ENCODE results near the gene NRL. TPM values are rescaled to one million over a fixed set of nuclear protein-coding genes. Genes with fewer than 3 reads are reported as not detected.
"Not testable (repeated sequence)": the region's sequence is repeated elsewhere in the genome, so short reads cannot be mapped to it uniquely, and the experiment has no call there.

Gene NRL
- total RNA-seq, 2 donors from 2014 or later: 2.9 to 4.8 TPM

DNA sequence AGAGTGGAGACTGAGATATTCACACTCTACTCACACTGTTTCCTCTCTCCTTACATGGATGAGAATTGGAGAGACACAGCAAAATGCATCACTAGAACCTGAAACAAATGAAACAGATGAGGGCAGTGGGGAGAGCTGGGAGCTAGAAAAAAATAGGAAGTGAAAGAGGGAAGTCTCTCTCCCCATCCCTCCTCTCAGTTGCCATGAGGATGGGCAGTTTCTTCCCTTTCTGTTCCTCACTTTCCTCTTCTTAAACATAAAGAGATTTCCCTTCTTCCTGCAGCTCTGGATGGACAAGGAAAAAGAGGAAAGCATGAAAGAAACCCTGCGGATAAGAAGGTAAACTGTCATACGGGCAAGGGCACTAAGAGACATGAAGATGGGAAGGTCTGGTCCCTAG is 65.7 kb downstream of the NRL start:
- ATAC-seq; H3K9me3 Mint-ChIP-seq; H3K36me3 Mint-ChIP-seq; H3K27ac Mint-ChIP-seq; DNase-seq (ENCODE audit: low spot score in 2 of 2): not testable (repeated sequence)

DNA sequence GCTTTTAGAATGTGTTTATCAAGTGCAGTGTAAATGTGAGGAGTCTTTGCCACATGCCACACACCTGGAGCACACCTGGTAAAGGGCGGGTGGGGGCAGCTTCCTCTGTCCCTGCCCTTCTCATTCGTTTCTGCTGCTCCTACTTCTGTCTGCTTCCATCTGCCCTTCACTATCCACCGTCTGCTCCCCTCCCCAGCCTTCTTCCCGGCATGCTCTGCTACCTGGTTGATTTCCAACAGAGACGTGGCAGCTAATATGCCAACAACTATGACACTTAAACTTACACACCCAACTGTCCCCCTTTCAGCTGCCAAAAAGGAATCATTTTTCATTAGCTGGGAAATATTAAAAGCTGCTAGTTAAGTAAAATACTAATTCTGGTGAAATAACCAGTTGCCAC is 72.0 kb downstream of the NRL start:
- ATAC-seq: no peak
- no peak overlapping the region for H3K27ac Mint-ChIP-seq
- DNase-seq (ENCODE audit: low spot score in 2 of 2): no peak
- H3K9me3 Mint-ChIP-seq: no peaks in the 10 kb centered on the region
- no peaks in the 10 kb centered on the region for H3K36me3 Mint-ChIP-seq

DNA sequence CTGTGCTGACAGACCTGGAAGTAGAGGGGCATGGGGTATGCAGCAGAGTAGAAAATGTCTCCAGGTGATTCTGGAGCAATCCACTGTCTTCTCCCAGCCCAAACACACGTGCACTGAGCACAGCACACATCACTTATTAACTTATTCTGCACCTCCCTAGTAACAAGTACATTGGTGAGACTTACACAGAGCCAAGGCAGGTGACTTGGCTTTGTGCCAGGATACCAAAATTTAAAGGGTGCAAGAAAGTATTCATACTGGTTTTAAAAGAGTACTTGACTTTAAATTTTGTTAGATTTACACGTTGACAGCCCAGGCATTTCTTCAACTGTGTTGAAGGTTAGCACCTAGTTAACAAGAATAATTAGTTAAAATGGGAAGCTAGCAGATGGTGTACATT is 74.1 kb downstream of the NRL start:
- DNase-seq (ENCODE audit: low spot score in 2 of 2): no peak
- Mint-ChIP-seq H3K27ac (no peak overlapping the region), H3K9me3 (no peaks in the 10 kb centered on the region), H3K36me3 (no peaks in the 10 kb centered on the region)
- no peak for ATAC-seq

DNA sequence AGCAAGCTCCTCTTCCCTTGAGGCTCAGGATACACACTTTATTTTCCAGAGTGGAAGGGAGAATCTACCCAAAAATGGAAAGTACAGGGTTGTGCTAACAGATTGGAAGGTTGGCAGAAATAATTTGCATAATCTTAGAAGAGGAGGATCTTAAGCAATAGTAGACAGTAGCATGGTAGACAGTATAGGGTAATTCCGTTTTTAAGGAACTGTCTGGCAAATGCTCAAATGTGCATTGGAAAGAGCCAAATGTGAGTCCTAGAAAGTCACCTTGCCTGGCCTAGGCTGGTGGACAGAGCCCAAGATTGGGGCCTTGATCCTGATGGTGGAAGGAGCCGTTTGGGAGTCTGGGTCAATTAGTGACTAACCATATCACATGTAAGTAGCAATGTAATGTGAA is 76.1 kb downstream of the NRL start:
- H3K27ac Mint-ChIP-seq: peak overlapping the region in 1 of 2 donors; percentile 62
- no peak for ATAC-seq
- no peaks in the 10 kb centered on the region for H3K36me3 Mint-ChIP-seq
- no peak for DNase-seq (ENCODE audit: low spot score in 2 of 2)
- H3K9me3 Mint-ChIP-seq: no peaks in the 10 kb centered on the region

DNA sequence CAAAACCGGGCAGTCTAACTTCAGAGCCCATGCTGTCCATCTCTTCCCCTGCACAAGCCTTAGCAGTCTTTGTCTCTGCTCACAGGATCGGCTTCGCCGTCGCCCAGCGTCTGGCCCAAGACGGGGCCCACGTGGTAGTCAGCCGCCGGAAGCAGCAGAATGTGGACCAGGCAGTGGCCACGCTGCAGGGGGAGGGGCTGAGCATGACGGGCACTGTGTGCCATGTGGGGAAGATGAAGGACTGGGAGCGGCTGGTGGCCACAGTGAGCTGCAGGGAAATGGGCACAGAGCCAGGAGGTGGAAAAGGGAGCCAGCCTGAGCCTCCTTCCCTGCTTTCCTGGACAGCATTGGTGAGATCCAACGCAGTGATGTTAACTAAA is 77.1 kb downstream of the NRL start:
- ATAC-seq: no peak
- peaks cover 0 to under 1% of the 10 kb centered on the region in 2 donors for H3K9me3 Mint-ChIP-seq
- no peaks in the 10 kb centered on the region for H3K36me3 Mint-ChIP-seq
- DNase-seq (ENCODE audit: low spot score in 2 of 2): no peak
- H3K27ac Mint-ChIP-seq: no peak overlapping the region

DNA sequence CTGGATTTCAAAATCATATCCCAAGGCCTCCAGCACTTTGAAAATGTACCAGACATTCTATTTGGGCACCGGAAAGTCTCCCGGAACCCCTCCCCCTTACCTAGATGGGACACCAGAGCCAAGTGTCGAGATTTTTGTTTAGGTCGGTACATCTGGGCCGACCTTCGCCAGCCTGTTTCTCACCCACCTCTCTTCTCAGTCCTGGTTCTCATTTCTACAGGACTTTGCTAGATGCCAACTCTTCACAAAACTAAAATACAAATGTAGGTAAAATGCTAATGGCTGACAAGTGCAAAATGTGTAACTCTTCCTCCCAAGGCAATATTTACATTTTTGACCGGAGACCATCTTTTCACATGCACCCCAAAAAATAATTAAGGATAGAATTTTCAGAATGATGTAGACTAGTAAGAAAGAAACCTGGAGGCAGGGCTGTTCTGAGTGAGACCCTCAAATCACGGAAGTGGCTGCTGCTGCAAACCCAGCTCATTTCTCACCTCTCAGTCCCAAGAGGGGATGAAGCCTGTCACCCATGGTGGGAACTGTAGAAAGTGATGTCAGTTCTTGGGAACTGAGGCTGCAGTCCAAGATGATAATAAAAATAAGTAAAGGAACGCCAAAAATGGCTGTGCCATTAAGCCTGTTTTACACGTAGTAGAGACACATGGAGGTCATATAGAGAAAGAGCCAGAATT is 77.6 kb downstream of the NRL start:
- not testable (repeated sequence) for H3K9me3 Mint-ChIP-seq; H3K36me3 Mint-ChIP-seq; DNase-seq (ENCODE audit: low spot score in 2 of 2)
- H3K27ac Mint-ChIP-seq: peak overlapping the region; percentile 89 to 92
- peak in 1 of 2 donors; percentile 3 for ATAC-seq

DNA sequence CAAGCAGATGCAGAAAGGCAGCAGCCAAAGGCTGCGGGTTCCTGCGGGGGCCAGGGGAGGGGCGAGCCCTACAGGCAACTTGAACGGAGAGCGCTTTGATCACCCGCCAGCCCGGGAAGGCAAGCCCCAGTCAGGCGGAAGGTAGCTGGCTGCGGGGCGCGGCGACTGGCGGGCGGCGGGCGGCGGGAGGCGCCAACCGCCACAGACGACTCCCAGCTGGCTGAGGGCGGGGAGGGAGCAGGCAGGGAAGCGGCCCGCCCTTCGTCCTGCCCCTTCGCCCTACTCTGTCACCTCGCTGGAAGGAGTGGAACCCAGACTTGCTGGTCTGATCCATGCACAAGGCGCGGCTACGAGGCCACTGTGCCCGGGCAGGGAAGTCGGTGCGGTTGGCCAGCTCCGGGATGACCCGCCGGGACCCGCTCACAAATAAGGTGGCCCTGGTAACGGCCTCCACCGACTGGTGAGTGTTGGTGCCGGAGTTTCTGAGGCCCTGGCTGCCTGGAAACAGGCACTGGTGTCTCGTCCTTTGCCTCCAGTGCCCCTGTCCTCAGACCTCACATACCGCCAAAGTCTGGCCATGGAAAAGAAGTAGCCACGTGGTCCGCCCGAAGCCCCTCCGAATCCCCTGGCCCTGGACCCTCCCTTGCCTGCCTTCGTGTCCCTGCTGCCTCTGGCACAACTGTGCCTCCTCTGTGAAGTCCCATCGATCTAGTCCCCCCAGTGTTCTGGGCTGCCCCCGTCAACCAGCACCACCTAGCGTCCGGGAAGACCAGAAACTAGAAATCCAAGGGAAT is 78.4 kb downstream of the NRL start:
- DNase-seq (ENCODE audit: low spot score in 2 of 2): peak; percentile 70 to 79
- Mint-ChIP-seq H3K36me3 (peaks cover under 1 to 2% of the 10 kb centered on the region in 2 donors), H3K9me3 (peaks cover 3 to 9% of the 10 kb centered on the region in 2 donors), H3K27ac (peak overlapping the region; percentile 89 to 92)
- peak; percentile 91 to 92 for ATAC-seq

DNA sequence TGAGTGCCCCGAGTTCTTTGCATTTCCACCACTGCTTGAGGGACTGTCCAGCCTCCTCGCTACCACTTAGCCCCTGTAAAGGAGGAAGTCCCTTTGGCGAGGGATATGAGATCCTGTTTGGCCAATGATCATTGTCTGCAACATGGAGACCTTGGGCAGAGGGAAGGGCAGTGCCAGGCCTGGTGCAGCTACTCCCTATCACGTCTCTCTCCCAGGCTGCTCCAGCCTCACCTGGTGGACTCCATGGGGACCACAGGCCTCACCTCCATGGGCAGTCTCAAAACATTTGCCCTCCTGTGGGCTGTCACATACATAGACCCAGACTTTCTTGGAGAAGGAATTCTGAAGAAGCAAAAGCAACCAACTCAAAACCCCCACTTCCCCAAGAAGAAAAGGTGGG is 79.0 kb downstream of the NRL start:
- Mint-ChIP-seq H3K9me3 (peaks cover 6 to 15% of the 10 kb centered on the region in 2 donors), H3K27ac (peak overlapping the region; percentile 74 to 89)
- not testable (repeated sequence) for H3K36me3 Mint-ChIP-seq; DNase-seq (ENCODE audit: low spot score in 2 of 2)
- ATAC-seq: peak; percentile 26 to 27

DNA sequence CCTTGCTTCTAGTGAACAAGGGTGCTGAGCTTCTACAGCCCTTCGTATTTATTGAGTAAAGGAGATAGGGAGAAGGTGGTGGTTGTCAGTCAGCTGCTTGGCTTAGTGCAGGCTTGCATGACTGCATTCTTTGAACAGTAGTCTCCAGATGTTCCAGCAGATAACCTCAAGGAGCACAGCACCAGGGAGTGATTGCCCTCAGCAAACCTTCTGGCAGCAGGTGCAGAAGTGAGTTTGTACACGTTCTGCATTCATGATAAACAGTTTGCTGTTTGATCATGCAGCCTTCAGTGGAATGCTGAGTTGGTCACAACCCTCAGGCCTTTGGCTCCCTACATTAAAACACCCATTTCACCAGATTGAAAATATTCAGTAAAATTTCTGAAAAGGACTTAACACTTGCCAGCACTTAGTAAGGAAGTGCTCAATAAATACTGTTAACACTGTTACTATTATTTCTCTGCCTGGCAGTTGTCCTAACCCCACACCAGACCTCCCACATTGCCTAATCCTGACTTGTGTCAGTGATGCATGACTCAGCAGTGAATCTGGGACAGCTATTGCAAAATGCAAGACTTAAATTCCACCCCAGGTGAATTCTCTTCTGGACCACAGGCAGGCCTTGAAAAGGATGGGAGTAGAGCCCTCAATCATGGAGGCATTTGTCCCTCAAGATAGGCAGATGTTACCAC is 81.9 kb downstream of the NRL start:
- Mint-ChIP-seq H3K9me3 (peaks cover 6 to 19% of the 10 kb centered on the region in 2 donors), H3K27ac (no peak overlapping the region), H3K36me3 (peaks cover 5 to 10% of the 10 kb centered on the region in 2 donors)
- ATAC-seq (no peak), DNase-seq (ENCODE audit: low spot score in 2 of 2) (no peak)

DNA sequence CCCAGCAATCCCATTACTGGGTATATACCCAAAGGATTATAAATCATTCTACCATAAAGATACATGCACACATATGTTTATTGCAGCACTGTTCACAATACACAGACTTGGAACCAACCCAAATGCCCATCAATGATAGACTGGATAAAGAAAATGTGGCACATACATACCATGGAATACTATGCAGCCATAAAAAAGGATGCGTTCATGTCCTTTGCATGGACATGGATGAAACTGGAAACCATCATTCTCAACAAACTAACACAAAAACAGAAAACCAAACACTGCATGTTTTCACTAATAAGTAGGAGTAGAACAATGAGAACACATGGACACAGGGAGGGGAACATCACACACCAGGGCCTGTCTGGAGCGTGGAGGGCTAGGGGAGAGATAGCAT is 83.4 kb downstream of the NRL start:
- Mint-ChIP-seq H3K36me3 (peaks cover 10% of the 10 kb centered on the region in 2 donors), H3K9me3 (peaks cover 10 to 19% of the 10 kb centered on the region in 2 donors)
- DNase-seq (ENCODE audit: low spot score in 2 of 2); ATAC-seq; H3K27ac Mint-ChIP-seq: not testable (repeated sequence)

DNA sequence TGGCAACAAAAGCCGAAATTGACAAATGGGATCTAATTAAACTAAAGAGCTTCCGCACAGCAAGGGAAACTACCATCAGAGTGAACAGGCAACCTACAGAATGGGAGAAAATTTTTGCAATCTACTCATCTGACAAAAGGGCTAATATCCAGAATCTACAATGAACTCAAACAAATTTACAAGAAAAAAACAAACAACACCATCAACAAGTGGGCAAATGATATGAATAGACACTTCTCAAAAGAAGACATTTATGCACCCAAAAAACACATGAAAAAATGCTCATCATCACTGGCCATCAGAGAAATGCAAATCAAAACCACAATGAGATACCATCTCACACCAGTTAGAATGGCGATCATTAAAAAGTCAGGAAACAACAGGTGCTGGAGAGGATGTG is 85.1 kb downstream of the NRL start:
- not testable (repeated sequence) for ATAC-seq; H3K27ac Mint-ChIP-seq; DNase-seq (ENCODE audit: low spot score in 2 of 2)
- Mint-ChIP-seq H3K9me3 (peaks cover 10 to 19% of the 10 kb centered on the region in 2 donors), H3K36me3 (peaks cover 10% of the 10 kb centered on the region in 2 donors)

Other genes starting within 250 kb of the NRL start
- 10 to 100 TPM; 14.8 to 17.6 TPM for gene DHRS4, start 161.2 kb downstream of the NRL start, total RNA-seq
- gene DHRS4L2, start 126.0 kb downstream of the NRL start, total RNA-seq: 10 to 100 TPM; 13.5 to 22.1 TPM
- gene CARMIL3, start 62.9 kb downstream of the NRL start, total RNA-seq: 1 to 10 TPM; 2.1 to 6.7 TPM
- gene CPNE6, start 43.4 kb downstream of the NRL start, total RNA-seq: under 1 TPM in 1 of 2 donors, not detected in 1; 0.14 TPM
- gene PCK2, start 20.6 kb downstream of the NRL start, total RNA-seq: 10 to 100 TPM; 40.9 to 89.2 TPM
- 100 to 1,000 TPM in 1 of 2 donors, 10 to 100 TPM in 1; 66.7 to 146 TPM for gene DCAF11, start 172 bp downstream of the NRL start, total RNA-seq
- 1 to 10 TPM in 1 of 2 donors, under 1 TPM in 1; 0.49 to 2.2 TPM for gene FITM1, start 15.7 kb upstream of the NRL start, total RNA-seq
- 100 to 1,000 TPM; 355 to 401 TPM for gene PSME1, start 21.2 kb upstream of the NRL start, total RNA-seq
- 10 to 100 TPM; 36.8 to 64.2 TPM for gene EMC9, start 26.6 kb upstream of the NRL start, total RNA-seq
- gene PSME2, start 31.7 kb upstream of the NRL start, total RNA-seq: 100 to 1,000 TPM; 452 to 507 TPM
- 10 to 100 TPM; 81.5 to 90.7 TPM for gene RNF31, start 32.5 kb upstream of the NRL start, total RNA-seq
- 100 to 1,000 TPM; 183 to 227 TPM for gene IRF9, start 46.3 kb upstream of the NRL start, total RNA-seq
- gene REC8, start 57.1 kb upstream of the NRL start, total RNA-seq: 10 to 100 TPM; 36.4 to 48.7 TPM
- gene IPO4, start 73.9 kb upstream of the NRL start, total RNA-seq: 10 to 100 TPM; 37.5 to 67.6 TPM
- 10 to 100 TPM; 24.6 to 29.3 TPM for gene TM9SF1, start 80.5 kb upstream of the NRL start, total RNA-seq
- under 1 TPM; 0.27 to 0.41 TPM for gene TSSK4, start 90.7 kb upstream of the NRL start, total RNA-seq
- 10 to 100 TPM; 69.2 to 74.2 TPM for gene CHMP4A, start 98.5 kb upstream of the NRL start, total RNA-seq
- 1 to 10 TPM; 5.5 to 7.4 TPM for gene MDP1, start 101.1 kb upstream of the NRL start, total RNA-seq
- gene NEDD8, start 117.4 kb upstream of the NRL start, total RNA-seq: 100 to 1,000 TPM; 172 to 210 TPM
- 100 to 1,000 TPM in 1 of 2 donors, 10 to 100 TPM in 1; 62.6 to 106 TPM for gene GMPR2, start 118.0 kb upstream of the NRL start, total RNA-seq
- 100 to 1,000 TPM in 1 of 2 donors, 10 to 100 TPM in 1; 80.0 to 101 TPM for gene TINF2, start 127.7 kb upstream of the NRL start, total RNA-seq
- gene TGM1, start 148.2 kb upstream of the NRL start, total RNA-seq: 10 to 100 TPM in 1 of 2 donors, 1 to 10 TPM in 1; 7.9 to 31.6 TPM
- 10 to 100 TPM; 58.6 to 67.0 TPM for gene RABGGTA, start 156.6 kb upstream of the NRL start, total RNA-seq
- 10 to 100 TPM; 13.3 to 17.7 TPM for gene DHRS1, start 184.8 kb upstream of the NRL start, total RNA-seq
- 10 to 100 TPM; 30.5 TPM for gene NOP9, start 184.9 kb upstream of the NRL start, total RNA-seq
- 10 to 100 TPM in 1 of 2 donors, 1 to 10 TPM in 1; 6.9 to 17.0 TPM for gene CIDEB, start 193.0 kb upstream of the NRL start, total RNA-seq
- gene LTB4R2, start 195.2 kb upstream of the NRL start, total RNA-seq: 10 to 100 TPM; 13.7 to 16.2 TPM
- 10 to 100 TPM; 14.0 to 15.8 TPM for gene LTB4R, start 196.6 kb upstream of the NRL start, total RNA-seq
- 1 to 10 TPM; 2.1 to 5.7 TPM for gene ADCY4, start 220.1 kb upstream of the NRL start, total RNA-seq
- gene RIPK3, start 225.0 kb upstream of the NRL start, total RNA-seq: 10 to 100 TPM; 11.1 to 11.8 TPM

All from activated naive CD4-positive, alpha-beta T cell treated with anti-CD3 and anti-CD28 coated beads, Interleukin-2, amount 50 U/mL, for 72 hours (primary cell).